NCI-H146 treated with DMSO at 0.1 percent for 48 hours (cell line): Measurements from ENCODE around the gene FOXA3.

ENCODE experiments used
- DNase-seq: peaks from one replicate; lab custom pipeline; 2025; ENCODE audit not compliant: unreplicated experiment; lab: John Stamatoyannopoulos, UW

FOXA3 gene

GRCh38 chr19:45863840-45864628, at the start of gene FOXA3:
Gene FOXA3, plus strand, starts transcription at chr19:45864326. Its CDS starts 131 bp downstream, at chr19:45864457.
- DNase-seq, result peak; percentile 22

- no peak for DNase-seq
Measured at GRCh38 chr19:45814851-45815480, 49.2 kb upstream of the FOXA3 start, which contains the start of gene RSPH6A. Gene RSPH6A, minus strand, starts transcription at chr19:45815308. Its CDS starts 132 bp downstream, at chr19:45815176.

GRCh38 chr19:45815481-45816216, 48.5 kb upstream of the FOXA3 start:
- no peak for DNase-seq

- no peak for DNase-seq
Measured at GRCh38 chr19:45816236-45817009, 47.7 kb upstream of the FOXA3 start.

- peak; percentile 74 for DNase-seq
Measured at GRCh38 chr19:45817010-45817724, 47.0 kb upstream of the FOXA3 start.

GRCh38 chr19:45817725-45818301, 46.3 kb upstream of the FOXA3 start:
- DNase-seq, result no peak

- no peak for DNase-seq
Measured at GRCh38 chr19:45819769-45820168, 44.4 kb upstream of the FOXA3 start.

- DNase-seq, result no peak
Measured at GRCh38 chr19:45820413-45821102, 43.6 kb upstream of the FOXA3 start.

- no peak for DNase-seq
Measured at GRCh38 chr19:45821103-45821521, 43.0 kb upstream of the FOXA3 start.

GRCh38 chr19:45821570-45821969, 42.6 kb upstream of the FOXA3 start:
- DNase-seq, result no peak

GRCh38 chr19:45822716-45823115, 41.4 kb upstream of the FOXA3 start:
- no peak for DNase-seq

- DNase-seq, result no peak
Measured at GRCh38 chr19:45823182-45823581, 40.9 kb upstream of the FOXA3 start.

GRCh38 chr19:45824041-45824471, 40.1 kb upstream of the FOXA3 start:
- DNase-seq, result no peak

- no peak for DNase-seq
Measured at GRCh38 chr19:45824531-45825262, 39.4 kb upstream of the FOXA3 start.

GRCh38 chr19:45825263-45825605, 38.9 kb upstream of the FOXA3 start:
- no peak for DNase-seq

- DNase-seq, result no peak
Measured at GRCh38 chr19:45825917-45826893, 37.9 kb upstream of the FOXA3 start.

GRCh38 chr19:45826934-45827333, 37.2 kb upstream of the FOXA3 start:
- DNase-seq, result no peak
